ENCODE results near the gene SLC9A9.

SLC9A9 gene

GRCh38 chr3:143594206-143594605 is 254.1 kb downstream of the SLC9A9 start:
- no peak overlapping the region for H3K4me2 ChIP-seq (ENCODE audit: low read depth, low read length)
- no peak overlapping the region for H3K27ac ChIP-seq (ENCODE audit: low read length)
- TF ChIP-seq CTCF (IDR thresholded peaks at IDR 0.05; ENCODE audit: low read length) (no peak), EZH2 (optimal IDR thresholded peaks at IDR 0.05; ENCODE audit: low read depth, low read length) (no peak), EZH2phosphoT487 (IDR thresholded peaks at IDR 0.05; ENCODE audit: low read length) (no peak)
- no peaks in the 10 kb centered on the region for H3K4me1 ChIP-seq (ENCODE audit: low read length)
- no peaks in the 10 kb centered on the region for H4K20me1 ChIP-seq (ENCODE audit: insufficient read depth, low read length)
- no peaks in the 10 kb centered on the region for H3K9me2 ChIP-seq (replicated peaks; ENCODE audit: insufficient read depth, low read length)
- no peak overlapping the region for H3K4me3 ChIP-seq (ENCODE audit: low read length)
- H2AFZ ChIP-seq (ENCODE audit: low read length), result no peak overlapping the region
- H3F3A ChIP-seq (ENCODE audit: insufficient read depth, low read length), result no peaks in the 10 kb centered on the region
- no peaks in the 10 kb centered on the region for H3K27me3 ChIP-seq (replicated peaks; ENCODE audit: insufficient read depth, low read length)
- H3K79me2 ChIP-seq (ENCODE audit: low read length), result no peaks in the 10 kb centered on the region
- no peaks in the 10 kb centered on the region for H3K9me3 ChIP-seq (replicated peaks; ENCODE audit: insufficient read depth, low read length)
- DNase-seq, result no peak
- no peak overlapping the region for H3K9ac ChIP-seq (ENCODE audit: low read length)
- no peaks in the 10 kb centered on the region for H3K36me3 ChIP-seq (replicated peaks; ENCODE audit: insufficient read depth, low read length)

- no peak for TF ChIP-seq CTCF (IDR thresholded peaks at IDR 0.05; ENCODE audit: low read length)
- TF ChIP-seq EZH2phosphoT487 (IDR thresholded peaks at IDR 0.05; ENCODE audit: low read length), result no peak
- TF ChIP-seq EZH2 (optimal IDR thresholded peaks at IDR 0.05; ENCODE audit: low read depth, low read length), result no peak
- H3K9ac ChIP-seq (ENCODE audit: low read length), result no peak overlapping the region
- H3K27ac ChIP-seq (ENCODE audit: low read length), result no peak overlapping the region
- no peaks in the 10 kb centered on the region for H3K27me3 ChIP-seq (replicated peaks; ENCODE audit: insufficient read depth, low read length)
- no peaks in the 10 kb centered on the region for H3F3A ChIP-seq (ENCODE audit: insufficient read depth, low read length)
- H3K4me3 ChIP-seq (ENCODE audit: low read length), result no peak overlapping the region
- no peaks in the 10 kb centered on the region for H3K79me2 ChIP-seq (ENCODE audit: low read length)
- no peaks in the 10 kb centered on the region for H3K9me3 ChIP-seq (replicated peaks; ENCODE audit: insufficient read depth, low read length)
- H3K4me1 ChIP-seq (ENCODE audit: low read length), result peaks cover 14% of the 10 kb centered on the region
- no peaks in the 10 kb centered on the region for H4K20me1 ChIP-seq (ENCODE audit: insufficient read depth, low read length)
- H2AFZ ChIP-seq (ENCODE audit: low read length), result no peak overlapping the region
- no peaks in the 10 kb centered on the region for H3K36me3 ChIP-seq (replicated peaks; ENCODE audit: insufficient read depth, low read length)
- no peak overlapping the region for H3K4me2 ChIP-seq (ENCODE audit: low read depth, low read length)
- DNase-seq, result no peak
- H3K9me2 ChIP-seq (replicated peaks; ENCODE audit: insufficient read depth, low read length), result no peaks in the 10 kb centered on the region
Measured at GRCh38 chr3:143590660-143591059, 257.6 kb downstream of the SLC9A9 start.

DNA sequence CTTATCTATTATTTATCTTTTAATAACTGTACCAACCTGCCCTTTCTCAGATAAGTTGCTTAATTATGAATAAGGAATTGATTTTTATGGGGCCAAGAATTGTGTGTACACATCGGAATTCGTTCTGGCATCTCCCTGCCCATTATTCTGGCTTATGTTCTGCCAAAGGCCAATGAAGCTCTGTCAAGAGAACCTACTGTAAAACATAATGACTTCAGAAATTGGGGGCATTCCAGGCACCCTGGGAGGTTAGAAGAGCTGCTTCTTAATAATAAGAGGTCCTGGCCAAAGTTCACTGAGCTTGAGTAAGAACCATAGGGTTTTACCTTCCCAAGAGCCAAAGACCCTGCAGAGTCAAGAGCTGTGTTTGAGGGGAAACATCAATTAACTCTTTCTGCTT is 261.7 kb downstream of the SLC9A9 start:
- H4K20me1 ChIP-seq (ENCODE audit: insufficient read depth, low read length), result no peaks in the 10 kb centered on the region
- no peaks in the 10 kb centered on the region for H3K27me3 ChIP-seq (replicated peaks; ENCODE audit: insufficient read depth, low read length)
- H3K27ac ChIP-seq (ENCODE audit: low read length), result no peak overlapping the region
- no peak overlapping the region for H3K9ac ChIP-seq (ENCODE audit: low read length)
- no peaks in the 10 kb centered on the region for H3F3A ChIP-seq (ENCODE audit: insufficient read depth, low read length)
- TF ChIP-seq EZH2phosphoT487 (IDR thresholded peaks at IDR 0.05; ENCODE audit: low read length) (no peak), EZH2 (optimal IDR thresholded peaks at IDR 0.05; ENCODE audit: low read depth, low read length) (no peak), CTCF (IDR thresholded peaks at IDR 0.05; ENCODE audit: low read length) (no peak)
- no peaks in the 10 kb centered on the region for H3K36me3 ChIP-seq (replicated peaks; ENCODE audit: insufficient read depth, low read length)
- H3K4me3 ChIP-seq (ENCODE audit: low read length), result no peak overlapping the region
- peak overlapping the region; percentile 27; the same call in 1 of the 2 replicates for H3K4me2 ChIP-seq (ENCODE audit: low read depth, low read length)
- H3K9me2 ChIP-seq (replicated peaks; ENCODE audit: insufficient read depth, low read length), result no peaks in the 10 kb centered on the region
- H3K4me1 ChIP-seq (ENCODE audit: low read length), result peaks cover 20% of the 10 kb centered on the region
- no peaks in the 10 kb centered on the region for H3K9me3 ChIP-seq (replicated peaks; ENCODE audit: insufficient read depth, low read length)
- H2AFZ ChIP-seq (ENCODE audit: low read length), result no peak overlapping the region
- no peak for DNase-seq
- no peaks in the 10 kb centered on the region for H3K79me2 ChIP-seq (ENCODE audit: low read length)
